Small intestine (tissue), 7 donors: ENCODE measurements around the gene SPDEF. TPM values are rescaled to one million over a fixed set of nuclear protein-coding genes. Genes with fewer than 3 reads are reported as not detected.

ENCODE experiments used
- DNase-seq, 2 donors: peaks; one replicate each; pipeline versions ENCODE4 v3.0.0 to v3.0.0-alpha.2; 2013
- FAIRE-seq: peaks from 2 replicates; lab custom pipeline; 2012; peaks lifted over from hg19 to GRCh38; lab: Jason Lieb, UNC
- H3K27ac ChIP-seq, 3 donors: one replicate each; pipeline ENCODE4 v1.5.1; 2013; ENCODE audit warnings: low read length in 2 of 3, mild to moderate bottlenecking in 2 of 3, control low read depth in 1 of 3, inconsistent platforms in 1 of 3, low read depth in 1 of 3, moderate library complexity in 1 of 3
- H3K27me3 ChIP-seq, 3 donors: one replicate each; pipeline ENCODE4 v1.6.1; 2013; ENCODE audit warnings: low read length in 3 of 3, inconsistent platforms in 1 of 3; ENCODE audit not compliant: control insufficient read depth in 3 of 3, insufficient read depth in 3 of 3
- H3K36me3 ChIP-seq, 3 donors: one replicate each; pipeline ENCODE4 v1.6.1; 2013; ENCODE audit warnings: low read length in 3 of 3, inconsistent platforms in 1 of 3, low read depth in 1 of 3, mild to moderate bottlenecking in 1 of 3, moderate library complexity in 1 of 3; ENCODE audit not compliant: control insufficient read depth in 3 of 3, insufficient read depth in 2 of 3
- H3K4me1 ChIP-seq, 3 donors: one replicate each; pipeline ENCODE4 v1.6.1; 2013; ENCODE audit warnings: low read length in 2 of 3, inconsistent platforms in 1 of 3, low read depth in 1 of 3, mild to moderate bottlenecking in 1 of 3, moderate library complexity in 1 of 3; ENCODE audit not compliant: control insufficient read depth in 3 of 3, insufficient read depth in 2 of 3
- H3K4me3 ChIP-seq, 3 donors: one replicate each; pipeline ENCODE4 v1.5.1; 2013; ENCODE audit warnings: low read length in 3 of 3, control low read depth in 1 of 3, inconsistent platforms in 1 of 3, low read depth in 1 of 3, mild to moderate bottlenecking in 1 of 3, moderate library complexity in 1 of 3
- H3K9me3 ChIP-seq, 2 donors: one replicate each; pipeline ENCODE4 v1.6.1; 2013; ENCODE audit warnings: low read depth in 1 of 2, low read length in 1 of 2; ENCODE audit not compliant: control insufficient read depth in 2 of 2, insufficient read depth in 1 of 2
- WGBS, 3 donors: extraction: QIAGEN DNeasy Blood & Tissue Kit; methylation state at CpG; one replicate each; pipeline ENCODE4 v1.1.7; 2013; 5-methylcytosine and 5-hydroxymethylcytosine counted together
- polyA plus RNA-seq, 4 donors: library from polyadenylated mRNA; stranded (reverse) in 3 of 4; unstranded in 1 of 4; fragments of 200-250 nt in 3 of 4; fragments of 120-200 nt in 1 of 4; gene quantifications; one replicate each; pipeline versions ENCODE4 v1.2.1 to v1.2.3, GENCODE V29; 2013
- donor health status: healthy with polysubstance abuse.
- donor health status: control.
- donor health status: control.
- donor health status: Bipolar disorder and iron deficiency.
- donor health status: healthy.

Gene SPDEF
- polyA plus RNA-seq, 4 donors = 10.9 to 20.6 (median 16.7) TPM

DNA sequence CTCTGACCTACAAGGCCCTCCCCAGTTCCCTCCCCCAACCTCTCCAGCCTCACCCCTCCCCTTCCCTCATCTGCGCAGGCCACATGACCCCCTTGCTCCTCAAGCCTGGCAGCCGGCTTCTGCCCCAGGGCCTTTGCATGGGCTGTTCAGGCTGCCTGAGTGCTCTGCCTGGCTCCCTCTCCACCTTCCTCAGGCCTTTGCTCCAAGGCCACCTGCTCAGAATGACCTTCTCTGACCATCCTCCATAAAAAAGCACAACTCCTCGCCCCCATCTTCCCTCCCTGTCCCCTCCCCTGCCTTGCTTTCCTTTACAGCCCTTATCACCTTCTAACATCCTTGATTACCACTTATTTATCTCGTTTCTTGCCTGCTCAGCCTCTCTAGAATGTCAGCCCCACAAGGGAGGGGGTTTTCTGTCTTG lies 38.7 kb downstream of the SPDEF start:
- H3K27me3 ChIP-seq = peaks cover 0 to 25% (median 5%) of the 10 kb centered on the region in 3 donors
- 60 to 74% (median 69%) methylated on average over 4 of the region's 4 CpGs for WGBS, 3 donors
- no peak overlapping the region for H3K27ac ChIP-seq
- H3K9me3 ChIP-seq = no peaks in the 10 kb centered on the region
- DNase-seq = no peak
- no peaks in the 10 kb centered on the region for H3K36me3 ChIP-seq
- no peaks in the 10 kb centered on the region for H3K4me1 ChIP-seq
- no peak for FAIRE-seq
- no peak overlapping the region for H3K4me3 ChIP-seq

DNA sequence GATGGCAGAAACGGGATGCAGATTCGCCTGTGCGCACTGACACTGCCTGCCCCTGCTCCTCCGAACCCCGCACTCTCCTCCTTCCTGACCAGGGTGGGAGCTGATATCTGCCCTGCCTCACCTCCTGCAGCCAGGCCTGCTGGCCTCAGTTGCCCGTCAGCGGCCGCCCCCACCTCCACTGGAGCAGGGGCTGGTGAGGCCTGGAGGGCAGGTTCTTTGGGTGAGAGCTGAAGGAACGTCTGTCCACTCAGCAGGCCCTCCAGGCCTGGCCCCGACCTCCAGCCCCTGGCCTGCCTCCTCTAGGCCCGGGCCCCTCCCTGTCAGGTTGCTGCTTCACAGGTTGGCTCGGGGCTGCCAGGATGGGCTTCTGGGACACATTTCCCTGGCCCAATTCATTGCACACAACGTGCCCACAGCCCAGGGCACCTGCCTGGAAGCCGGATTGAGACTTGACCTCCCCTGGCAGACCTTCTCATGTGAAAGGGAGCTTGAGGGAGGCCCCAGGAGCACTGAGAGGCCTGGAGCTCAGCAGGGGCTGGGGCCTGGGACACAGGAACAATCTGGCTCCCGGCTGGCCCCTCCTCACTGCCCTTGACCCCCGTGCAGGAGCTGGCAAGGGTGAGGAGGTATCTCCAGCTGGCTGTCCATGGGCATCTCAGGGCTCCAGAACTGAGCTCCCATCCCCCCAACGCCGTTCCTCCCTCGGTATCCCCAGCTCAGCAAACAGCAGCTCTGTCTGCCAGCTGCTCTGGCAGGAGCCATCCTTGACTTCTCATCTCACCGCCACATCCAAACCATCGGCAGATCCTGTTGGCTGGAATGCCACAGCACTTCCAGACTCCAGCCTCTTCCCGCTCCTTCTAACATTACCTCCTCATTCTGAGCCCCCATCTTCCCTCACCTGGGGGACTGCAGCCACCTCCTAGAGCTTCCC lies 39.5 kb downstream of the SPDEF start:
- DNase-seq = no peak
- H3K4me1 ChIP-seq = no peaks in the 10 kb centered on the region
- no peaks in the 10 kb centered on the region for H3K9me3 ChIP-seq
- no peak for FAIRE-seq
- 77 to 91% (median 83%) methylated on average over 22 of the region's 22 CpGs for WGBS, 3 donors
- H3K4me3 ChIP-seq = no peak overlapping the region
- H3K27me3 ChIP-seq = peaks cover 0 to 25% (median 5%) of the 10 kb centered on the region in 3 donors
- no peak overlapping the region for H3K27ac ChIP-seq
- no peaks in the 10 kb centered on the region for H3K36me3 ChIP-seq

DNA sequence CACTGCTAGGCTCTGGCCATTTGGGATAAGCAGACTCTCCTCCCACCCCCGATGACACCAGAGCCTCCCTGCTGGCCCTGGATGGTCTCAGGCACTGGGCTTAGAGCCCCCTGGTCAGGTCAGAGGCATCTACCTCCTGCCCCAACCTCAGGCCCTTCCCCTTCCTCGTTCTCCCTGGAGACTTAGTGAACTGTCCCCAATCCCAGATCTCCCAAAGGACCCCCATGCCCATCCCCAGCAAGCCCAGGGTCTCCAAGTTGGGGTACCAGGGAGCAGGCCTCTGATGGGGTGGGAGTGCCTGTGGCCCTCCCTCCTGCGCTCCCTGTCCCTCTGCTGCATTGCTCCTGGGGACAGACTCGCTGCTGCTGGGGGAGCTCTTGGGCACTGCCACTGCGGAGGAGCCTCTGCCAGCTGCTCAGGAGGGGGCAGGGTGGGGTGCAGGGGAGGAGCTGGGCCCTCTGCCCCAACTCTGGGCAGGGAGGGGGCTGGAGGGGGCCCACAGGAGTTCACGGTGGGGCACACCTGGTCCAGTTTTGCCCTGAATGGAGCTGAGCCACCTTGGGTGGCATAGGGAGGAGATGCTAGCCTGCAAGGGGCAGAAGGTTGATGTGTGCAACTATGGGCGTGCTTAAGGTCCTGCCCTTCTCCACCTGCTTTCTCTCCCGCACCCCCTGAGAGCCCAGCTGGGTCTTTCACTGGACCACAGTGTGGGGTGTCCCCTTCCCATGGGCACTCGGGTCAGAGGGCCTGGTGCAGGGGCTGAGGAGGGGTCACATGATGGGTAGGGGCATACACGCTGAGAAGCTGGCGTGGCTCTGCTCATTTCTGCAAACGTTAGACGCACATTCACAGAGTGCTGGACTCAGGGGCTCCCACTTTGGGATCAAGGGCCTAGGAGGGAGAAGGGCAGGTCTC lies 40.4 kb downstream of the SPDEF start:
- FAIRE-seq (no peak), DNase-seq (no peak)
- H3K36me3 ChIP-seq = no peaks in the 10 kb centered on the region
- no peaks in the 10 kb centered on the region for H3K9me3 ChIP-seq
- H3K27ac ChIP-seq = no peak overlapping the region
- 69 to 78% (median 73%) methylated on average over 13 of the region's 13 CpGs for WGBS, 3 donors
- H3K4me3 ChIP-seq = no peak overlapping the region
- H3K4me1 ChIP-seq = no peaks in the 10 kb centered on the region
- H3K27me3 ChIP-seq = peaks cover 0 to 25% (median 5%) of the 10 kb centered on the region in 3 donors

DNA sequence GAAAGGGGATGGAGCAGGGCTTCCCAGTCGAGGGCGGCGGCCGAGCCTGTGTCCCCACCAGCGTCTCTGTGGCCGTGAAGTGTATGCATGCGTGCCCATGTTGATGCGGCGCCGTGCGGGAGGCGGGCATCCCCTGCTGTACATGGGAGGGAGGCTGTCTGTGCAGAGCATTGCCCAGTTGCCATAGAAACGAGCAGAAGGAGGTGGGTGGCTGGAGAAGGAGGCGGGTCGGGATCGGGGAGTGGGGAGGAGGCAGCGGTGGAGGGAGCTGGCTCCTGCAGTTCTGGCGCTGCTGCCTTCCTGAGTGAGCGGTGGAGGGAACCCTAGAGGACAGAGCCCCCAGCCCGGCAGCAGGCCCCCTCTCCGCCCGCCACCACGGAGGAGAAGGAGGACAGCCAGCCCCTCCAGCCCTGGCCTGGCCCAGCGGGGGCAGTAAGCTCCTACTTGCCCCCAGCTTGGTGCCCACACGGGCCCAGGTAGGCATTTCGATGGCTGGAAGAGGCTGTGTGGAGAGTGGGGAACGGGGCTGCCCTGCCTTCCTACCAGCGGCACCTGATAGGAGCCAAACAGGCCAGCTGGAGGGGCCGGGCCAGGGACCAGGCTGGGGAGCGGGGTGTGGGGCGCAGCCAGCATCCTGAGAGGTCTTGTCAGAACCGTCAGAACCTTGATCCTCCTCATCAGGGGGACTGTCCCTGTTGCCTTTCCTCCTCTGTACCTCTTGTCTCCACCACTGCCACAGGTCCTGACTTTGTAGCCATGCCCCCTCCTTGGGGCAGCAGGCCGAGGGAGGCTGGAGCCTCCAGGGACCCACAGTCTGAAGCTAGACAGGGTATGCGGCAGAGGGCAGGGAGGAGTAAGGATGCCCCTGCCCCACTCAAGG lies 41.3 kb downstream of the SPDEF start:
- no peaks in the 10 kb centered on the region for H3K36me3 ChIP-seq
- FAIRE-seq (no peak), DNase-seq (no peak)
- no peak overlapping the region for H3K27ac ChIP-seq
- H3K4me1 ChIP-seq = no peaks in the 10 kb centered on the region
- H3K27me3 ChIP-seq = peaks cover 0 to 25% (median 5%) of the 10 kb centered on the region in 3 donors
- no peaks in the 10 kb centered on the region for H3K9me3 ChIP-seq
- WGBS, 3 donors = 33 to 44% (median 41%) methylated on average over 28 to 34 of the region's 34 CpGs
- H3K4me3 ChIP-seq = no peak overlapping the region

DNA sequence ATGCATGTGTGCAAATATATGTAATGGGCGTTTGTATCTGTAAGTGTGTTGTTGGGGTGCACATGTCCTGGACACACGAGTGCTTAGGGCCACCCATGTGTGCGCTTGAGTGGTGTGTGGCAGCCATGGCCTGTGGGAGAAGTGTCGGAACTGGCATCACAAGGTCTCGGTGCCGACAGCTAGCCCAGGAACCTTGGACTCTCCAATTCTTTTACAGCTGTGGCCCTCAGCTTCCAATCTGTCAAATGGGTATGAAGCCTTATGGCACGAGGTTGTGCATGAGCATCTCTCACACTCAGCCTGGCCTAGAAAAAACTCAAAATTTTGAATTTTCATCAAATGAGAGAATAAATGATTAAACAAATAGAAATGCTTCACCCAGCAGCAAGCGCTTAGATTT lies 42.0 kb downstream of the SPDEF start:
- WGBS, 3 donors = 75 to 87% (median 79%) methylated on average over 8 of the region's 8 CpGs
- FAIRE-seq = no peak
- no peak for DNase-seq

DNA sequence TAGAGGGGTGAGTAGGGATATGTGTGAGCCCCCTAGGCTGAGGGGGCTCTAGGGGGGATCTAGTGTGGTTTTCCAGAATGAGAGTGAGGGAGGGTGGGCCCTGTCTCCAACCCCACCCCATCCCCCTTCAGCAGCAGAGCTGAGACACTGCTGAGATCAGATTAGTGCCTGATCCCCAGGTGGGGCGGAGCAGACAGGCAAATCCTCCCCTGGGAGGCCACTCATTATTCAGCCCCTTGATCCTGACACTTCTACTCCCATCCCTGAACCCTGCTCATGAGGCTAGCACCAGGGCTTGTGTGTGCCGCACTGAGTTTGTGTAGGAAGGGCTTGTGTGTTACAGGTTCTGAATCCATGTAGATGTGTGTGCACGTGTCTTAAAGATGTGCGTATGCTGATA lies 42.5 kb downstream of the SPDEF start:
- peaks cover 0 to 25% (median 5%) of the 10 kb centered on the region in 3 donors for H3K27me3 ChIP-seq
- H3K36me3 ChIP-seq = no peaks in the 10 kb centered on the region
- no peaks in the 10 kb centered on the region for H3K9me3 ChIP-seq
- DNase-seq (no peak), FAIRE-seq (no peak)
- no peak overlapping the region for H3K27ac ChIP-seq
- no peaks in the 10 kb centered on the region for H3K4me1 ChIP-seq
- H3K4me3 ChIP-seq = no peak overlapping the region
- WGBS, 3 donors = 89 to 94% (median 91%) methylated on average over 4 of the region's 4 CpGs

More for the DNA sequence above, 42.0 kb downstream of the SPDEF start:
- Histone ChIP-seq H3K27ac (no peak overlapping the region), H3K36me3 (no peaks in the 10 kb centered on the region), H3K4me3 (no peak overlapping the region), H3K4me1 (no peaks in the 10 kb centered on the region), H3K9me3 (no peaks in the 10 kb centered on the region), H3K27me3 (peaks cover 0 to 25% (median 5%) of the 10 kb centered on the region in 3 donors)

DNA sequence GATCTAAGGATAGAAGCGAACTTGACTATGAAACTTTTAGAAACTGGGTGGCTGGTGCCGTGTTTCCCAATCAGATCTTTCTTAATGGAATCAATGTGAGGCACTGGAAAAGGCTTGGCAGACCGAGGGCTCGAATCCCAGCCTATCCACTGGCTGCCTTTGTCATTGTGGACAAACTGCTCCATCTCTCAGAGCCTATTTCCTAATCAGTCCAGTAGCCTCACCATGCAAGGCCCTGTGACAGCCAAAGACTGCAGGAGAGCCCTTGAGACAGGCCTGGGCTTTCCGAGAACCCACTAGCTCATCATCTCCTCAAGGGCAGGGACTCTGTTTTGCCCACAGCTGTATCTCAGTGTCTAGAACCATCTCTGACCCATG lies 43.4 kb downstream of the SPDEF start:
- 85 to 86% (median 86%) methylated on average over 5 of the region's 5 CpGs for WGBS, 3 donors
- Histone ChIP-seq H3K27ac (no peak overlapping the region), H3K27me3 (peaks cover 0 to 25% (median 5%) of the 10 kb centered on the region in 3 donors), H3K9me3 (no peaks in the 10 kb centered on the region), H3K36me3 (no peaks in the 10 kb centered on the region), H3K4me3 (no peak overlapping the region), H3K4me1 (no peaks in the 10 kb centered on the region)
- no peak for FAIRE-seq
- DNase-seq = no peak
